GM23338 (cell line): ENCODE results near the gene SPTLC2. TPM values are rescaled to one million over a fixed set of nuclear protein-coding genes. Genes with fewer than 3 reads are reported as not detected.

Experiments
- ATAC-seq: fragments of 200-7000 bp; cut with Tn5 transposase; 3 replicates; pipeline ENCODE4 v1.9.1; 2020
- DNase-seq: peaks from one replicate; pipeline ENCODE4 v3.0.0-alpha.2; 2015; ENCODE audit warnings: low spot score
- H2AFZ ChIP-seq: fragments of 200-600 bp; sonication (generic); 2 replicates; pipeline ENCODE4 v1.8.0; 2016; ENCODE audit warnings: antibody characterized with exemption, mild to moderate bottlenecking, moderate library complexity
- H3F3A ChIP-seq: fragments of 200-600 bp; sonication (generic); replicated peaks from 2 replicates; pipeline ENCODE4 v1.8.0; 2017; ENCODE audit warnings: antibody characterized with exemption, mixed run types, low read depth
- H3K27ac ChIP-seq: fragments of 200-600 bp; sonication (generic); 2 replicates; pipeline ENCODE4 v1.6.1; 2016; ENCODE audit warnings: low read depth
- H3K27me3 ChIP-seq: fragments of 200-600 bp; sonication (generic); 2 replicates; pipeline ENCODE4 v1.8.0; 2016; ENCODE audit warnings: mild to moderate bottlenecking, mixed run types, moderate library complexity; ENCODE audit not compliant: insufficient read depth
- H3K36me3 ChIP-seq: fragments of 200-600 bp; sonication (generic); 2 replicates; pipeline ENCODE4 v1.8.0; 2016; ENCODE audit warnings: mild to moderate bottlenecking; ENCODE audit not compliant: insufficient read depth
- H3K4me1 ChIP-seq: fragments of 200-600 bp; sonication (generic); 2 replicates; pipeline ENCODE4 v1.8.0; 2016; ENCODE audit warnings: mild to moderate bottlenecking, moderate library complexity; ENCODE audit not compliant: insufficient read depth
- H3K4me2 ChIP-seq: fragments of 200-600 bp; sonication (generic); 2 replicates; pipeline ENCODE4 v1.7.1; 2017; ENCODE audit warnings: mixed run types
- H3K4me3 ChIP-seq: fragments of 200-600 bp; sonication (generic); 2 replicates; pipeline ENCODE4 v1.6.1; 2016; ENCODE audit warnings: mixed run types
- H3K79me2 ChIP-seq: fragments of 200-600 bp; sonication (generic); replicated peaks from 2 replicates; pipeline ENCODE4 v1.8.0; 2017; ENCODE audit warnings: mild to moderate bottlenecking; ENCODE audit not compliant: insufficient read depth
- H3K9me2 ChIP-seq: fragments of 200-600 bp; sonication (generic); 2 replicates; pipeline ENCODE4 v1.8.0; 2017; ENCODE audit not compliant: insufficient read depth
- H4K20me1 ChIP-seq: fragments of 200-600 bp; sonication (generic); replicated peaks from 2 replicates; pipeline ENCODE4 v1.8.0; 2017; ENCODE audit warnings: mild to moderate bottlenecking; ENCODE audit not compliant: insufficient read depth
- H3K27ac Mint-ChIP-seq: 2 replicates; pipeline ENCODE4 v1.8.0; 2020; ENCODE audit warnings: inconsistent platforms, mild to moderate bottlenecking, moderate library complexity, mixed read lengths
- H3K27me3 Mint-ChIP-seq: 3 replicates; pipeline ENCODE4 v1.8.0; 2022; ENCODE audit warnings: low read depth, mild to moderate bottlenecking, moderate library complexity, mixed read lengths, inconsistent platforms; ENCODE audit not compliant: insufficient read depth, poor library complexity
- H3K36me3 Mint-ChIP-seq: 3 replicates; pipeline ENCODE4 v1.8.0; 2021; ENCODE audit warnings: low read depth, mild to moderate bottlenecking, inconsistent platforms, moderate library complexity, mixed read lengths
- H3K4me1 Mint-ChIP-seq: 3 replicates; pipeline ENCODE4 v1.8.0; 2020; ENCODE audit warnings: mild to moderate bottlenecking, inconsistent platforms, mixed read lengths
- H3K4me3 Mint-ChIP-seq: 3 replicates; pipeline ENCODE4 v1.8.0; 2021; ENCODE audit warnings: moderate library complexity, mild to moderate bottlenecking, inconsistent platforms, mixed read lengths
- H3K9me3 Mint-ChIP-seq: 3 replicates; pipeline ENCODE4 v1.8.0; 2020; ENCODE audit warnings: moderate library complexity, mild to moderate bottlenecking, inconsistent platforms, mixed read lengths
- CREB1 ChIP-seq: fragments of 250-450 bp; sonication (Bioruptor Pico); IDR thresholded peaks from 2 replicates; pipeline ENCODE4 v1.5.0; 2020; ENCODE audit warnings: low read depth, mild to moderate bottlenecking, moderate library complexity
- CTCF ChIP-seq, 2 experiments: fragments of 200-600 bp in 1 of 2; sonication (generic) in 1 of 2; conservative IDR thresholded peaks; 2 replicates each; pipeline versions ENCODE4 v1.5.1 to v1.6.1; 2016 to 2017; ENCODE audit warnings: antibody characterized with exemption in 2 of 2, low read depth in 2 of 2, mild to moderate bottlenecking in 2 of 2, moderate library complexity in 1 of 2
- ETS1 ChIP-seq: IDR thresholded peaks from 2 replicates; pipeline ENCODE4 v1.6.1; 2016; ENCODE audit warnings: antibody characterized with exemption
- EZH2 ChIP-seq: fragments of 200-600 bp; sonication (generic); IDR thresholded peaks from one replicate; pipeline ENCODE4 v1.8.0; 2017; ENCODE audit warnings: antibody characterized with exemption, mild to moderate bottlenecking, low read depth; ENCODE audit not compliant: unreplicated experiment
- EZH2phosphoT487 ChIP-seq: fragments of 200-600 bp; sonication (generic); IDR thresholded peaks from one replicate; pipeline ENCODE4 v1.8.1; 2018; ENCODE audit warnings: antibody characterized with exemption; ENCODE audit not compliant: unreplicated experiment
- JUNB ChIP-seq: IDR thresholded peaks from one replicate; pipeline ENCODE4 v1.6.1; 2016; ENCODE audit warnings: antibody characterized with exemption; ENCODE audit not compliant: unreplicated experiment
- NANOG ChIP-seq: IDR thresholded peaks from 2 replicates; pipeline ENCODE4 v1.6.1; 2016; ENCODE audit warnings: antibody characterized with exemption, borderline replicate concordance
- POLR2AphosphoS5 ChIP-seq: IDR thresholded peaks from 2 replicates; pipeline ENCODE4 v1.6.1; 2016; ENCODE audit warnings: antibody characterized with exemption, low read depth
- STAT1 ChIP-seq: IDR thresholded peaks from one replicate; pipeline ENCODE4 v1.6.1; 2016; ENCODE audit warnings: antibody characterized with exemption; ENCODE audit not compliant: unreplicated experiment
- ZNF114 ChIP-seq: fragments of 250-450 bp; sonication (Bioruptor Pico); IDR thresholded peaks from 2 replicates; pipeline ENCODE4 v1.5.0; 2020; ENCODE audit warnings: mild to moderate bottlenecking, moderate library complexity
- ZNF331 ChIP-seq: fragments of 250-450 bp; sonication (Bioruptor Pico); IDR thresholded peaks from 2 replicates; pipeline ENCODE4 v1.5.0; 2020; ENCODE audit warnings: low read depth, mild to moderate bottlenecking, moderate library complexity
- ZNF462 ChIP-seq: fragments of 250-450 bp; sonication (Bioruptor Pico); IDR thresholded peaks from 2 replicates; pipeline ENCODE4 v1.5.0; 2020; ENCODE audit warnings: mild to moderate bottlenecking, moderate library complexity
- polyA plus RNA-seq: library from polyadenylated mRNA; unstranded; fragments of >200 nt; fragmentation: Nextera tagmentation; extraction: Ambion mirVana; gene quantifications from 2 replicates; pipeline ENCODE4 v1.2.1, GENCODE V29; 2016
- total RNA-seq: library from RNA; depleted of rRNA; stranded (reverse); fragments of >200 nt; shearing (Covaris generic); gene quantifications from 2 replicates; pipeline ENCODE4 v1.2.3, GENCODE V29; 2014
- TF ChIP-seq, protein P1 (sequence below): IDR thresholded peaks from one replicate; pipeline ENCODE4 v1.6.1; 2018; ENCODE audit warnings: antibody characterized with exemption; ENCODE audit not compliant: unreplicated experiment

The SPTLC2 gene
- total and polyA plus RNA-seq, 2 experiments from 2014 or later, result 22.3 to 38.9 TPM

- H2AFZ ChIP-seq, result no peak overlapping the region
- H3K27me3 ChIP-seq, result no peaks in the 10 kb centered on the region
- H3F3A ChIP-seq, result no peaks in the 10 kb centered on the region
- H3K27ac ChIP-seq, result no peak overlapping the region
- H4K20me1 ChIP-seq, result peaks cover 4% of the 10 kb centered on the region; the same call in 1 of the 2 replicates
- H3K4me2 ChIP-seq, result no peak overlapping the region
- no peak for TF ChIP-seq ETS1
- TF ChIP-seq ZNF331, result no peak
- no peak for TF ChIP-seq POLR2AphosphoS5
- TF ChIP-seq CTCF (conservative IDR thresholded peaks at IDR 0.05; ENCODE audit: low read depth in 2 of 2), result no peak
- no peak for TF ChIP-seq JUNB
- TF ChIP-seq, protein P1, sequence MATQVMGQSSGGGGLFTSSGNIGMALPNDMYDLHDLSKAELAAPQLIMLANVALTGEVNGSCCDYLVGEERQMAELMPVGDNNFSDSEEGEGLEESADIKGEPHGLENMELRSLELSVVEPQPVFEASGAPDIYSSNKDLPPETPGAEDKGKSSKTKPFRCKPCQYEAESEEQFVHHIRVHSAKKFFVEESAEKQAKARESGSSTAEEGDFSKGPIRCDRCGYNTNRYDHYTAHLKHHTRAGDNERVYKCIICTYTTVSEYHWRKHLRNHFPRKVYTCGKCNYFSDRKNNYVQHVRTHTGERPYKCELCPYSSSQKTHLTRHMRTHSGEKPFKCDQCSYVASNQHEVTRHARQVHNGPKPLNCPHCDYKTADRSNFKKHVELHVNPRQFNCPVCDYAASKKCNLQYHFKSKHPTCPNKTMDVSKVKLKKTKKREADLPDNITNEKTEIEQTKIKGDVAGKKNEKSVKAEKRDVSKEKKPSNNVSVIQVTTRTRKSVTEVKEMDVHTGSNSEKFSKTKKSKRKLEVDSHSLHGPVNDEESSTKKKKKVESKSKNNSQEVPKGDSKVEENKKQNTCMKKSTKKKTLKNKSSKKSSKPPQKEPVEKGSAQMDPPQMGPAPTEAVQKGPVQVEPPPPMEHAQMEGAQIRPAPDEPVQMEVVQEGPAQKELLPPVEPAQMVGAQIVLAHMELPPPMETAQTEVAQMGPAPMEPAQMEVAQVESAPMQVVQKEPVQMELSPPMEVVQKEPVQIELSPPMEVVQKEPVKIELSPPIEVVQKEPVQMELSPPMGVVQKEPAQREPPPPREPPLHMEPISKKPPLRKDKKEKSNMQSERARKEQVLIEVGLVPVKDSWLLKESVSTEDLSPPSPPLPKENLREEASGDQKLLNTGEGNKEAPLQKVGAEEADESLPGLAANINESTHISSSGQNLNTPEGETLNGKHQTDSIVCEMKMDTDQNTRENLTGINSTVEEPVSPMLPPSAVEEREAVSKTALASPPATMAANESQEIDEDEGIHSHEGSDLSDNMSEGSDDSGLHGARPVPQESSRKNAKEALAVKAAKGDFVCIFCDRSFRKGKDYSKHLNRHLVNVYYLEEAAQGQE, result no peak
- no peak for TF ChIP-seq ZNF114 (CRISPR knock-in tag)
- TF ChIP-seq EZH2phosphoT487, result no peak
- TF ChIP-seq STAT1, result no peak
- TF ChIP-seq CREB1 (CRISPR knock-in tag), result no peak
- no peak for TF ChIP-seq ZNF462 (CRISPR knock-in tag)
- no peak for TF ChIP-seq NANOG
- TF ChIP-seq EZH2, result no peak
- Mint-ChIP-seq H3K4me1 (no peaks in the 10 kb centered on the region), H3K36me3 (peaks cover 44% of the 10 kb centered on the region), H3K4me3 (no peak overlapping the region), H3K9me3 (no peaks in the 10 kb centered on the region), H3K27me3 (no peaks in the 10 kb centered on the region), H3K27ac (no peak overlapping the region)
- ATAC-seq, result no peak
- no peaks in the 10 kb centered on the region for H3K4me1 ChIP-seq
- H3K4me3 ChIP-seq, result no peak overlapping the region
- H3K79me2 ChIP-seq, result no peaks in the 10 kb centered on the region
- no peak for DNase-seq
- H3K9me2 ChIP-seq, result no peaks in the 10 kb centered on the region
- peaks cover 12% of the 10 kb centered on the region for H3K36me3 ChIP-seq
These were observed 59.5 kb downstream of the SPTLC2 start for GRCh38 chr14:77556946-77557345.
